PFSK-1 (cell line): ENCODE measurements around the gene RNF5.

Experiments used
- POLR2AphosphoS5 ChIP-seq: IDR thresholded peaks from 2 replicates; pipeline ENCODE4 v1.6.1; 2012; ENCODE audit warnings: low read depth, mild to moderate bottlenecking, control low read depth, low read length, moderate library complexity
- SIN3A ChIP-seq: IDR thresholded peaks from 2 replicates; pipeline ENCODE4 v1.6.1; 2012; ENCODE audit warnings: mild to moderate bottlenecking, low read length, moderate library complexity, borderline replicate concordance; ENCODE audit not compliant: insufficient read depth
- TAF1 ChIP-seq: IDR thresholded peaks from 2 replicates; pipeline ENCODE4 v1.6.1; 2012; ENCODE audit warnings: low read length, control low read depth, borderline replicate concordance; ENCODE audit not compliant: insufficient read depth
- TF ChIP-seq, protein P1 (sequence below), 2 experiments: IDR thresholded peaks; 2 replicates each; pipeline versions ENCODE4 v1.6.1 to v1.8.0; 2011 to 2012; ENCODE audit warnings: low read depth in 2 of 2, low read length in 2 of 2, control low read depth in 1 of 2, inconsistent platforms in 1 of 2, mild to moderate bottlenecking in 1 of 2, moderate library complexity in 1 of 2; ENCODE audit not compliant: insufficient read depth in 1 of 2

DNA sequence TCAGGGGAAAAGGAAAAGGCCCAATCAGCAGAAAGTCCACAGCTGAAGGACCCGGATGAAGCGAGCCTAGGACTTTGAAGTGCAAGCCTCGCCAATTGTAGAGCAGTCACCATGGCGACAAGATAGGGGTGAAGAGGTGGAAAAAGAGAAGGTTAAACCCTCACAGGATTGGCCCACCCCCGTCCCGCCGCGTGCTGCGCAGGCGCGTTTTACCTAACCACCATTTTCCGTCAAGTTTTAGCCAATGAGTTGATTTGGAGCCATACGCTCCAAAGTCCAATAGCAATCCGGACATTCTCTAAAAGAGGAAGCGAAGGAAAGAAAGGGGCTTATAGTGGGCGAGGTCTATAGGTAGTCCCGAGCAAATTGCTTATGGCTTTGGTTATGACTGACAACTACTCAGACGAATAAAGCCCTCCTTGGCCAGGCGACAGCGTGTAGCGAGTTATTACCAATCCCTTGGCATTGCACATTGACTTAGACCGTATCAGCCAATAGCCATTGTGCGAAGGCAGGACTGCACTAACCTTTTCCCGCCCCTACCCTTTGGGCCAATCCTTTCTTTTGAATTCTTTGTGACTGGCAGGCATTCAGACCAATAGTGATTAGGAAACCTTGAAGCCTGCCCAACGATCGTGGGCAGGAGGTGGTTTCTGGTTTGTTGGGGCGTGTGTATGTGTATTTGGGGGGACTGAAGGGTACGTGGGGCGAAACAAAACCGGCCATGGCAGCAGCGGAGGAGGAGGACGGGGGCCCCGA is at the start of gene RNF5:
- TF ChIP-seq TAF1 = peak; percentile 51; the same call in 1 of the 2 replicates
- TF ChIP-seq POLR2AphosphoS5 = no peak
- TF ChIP-seq SIN3A = no peak
- TF ChIP-seq, protein P1, sequence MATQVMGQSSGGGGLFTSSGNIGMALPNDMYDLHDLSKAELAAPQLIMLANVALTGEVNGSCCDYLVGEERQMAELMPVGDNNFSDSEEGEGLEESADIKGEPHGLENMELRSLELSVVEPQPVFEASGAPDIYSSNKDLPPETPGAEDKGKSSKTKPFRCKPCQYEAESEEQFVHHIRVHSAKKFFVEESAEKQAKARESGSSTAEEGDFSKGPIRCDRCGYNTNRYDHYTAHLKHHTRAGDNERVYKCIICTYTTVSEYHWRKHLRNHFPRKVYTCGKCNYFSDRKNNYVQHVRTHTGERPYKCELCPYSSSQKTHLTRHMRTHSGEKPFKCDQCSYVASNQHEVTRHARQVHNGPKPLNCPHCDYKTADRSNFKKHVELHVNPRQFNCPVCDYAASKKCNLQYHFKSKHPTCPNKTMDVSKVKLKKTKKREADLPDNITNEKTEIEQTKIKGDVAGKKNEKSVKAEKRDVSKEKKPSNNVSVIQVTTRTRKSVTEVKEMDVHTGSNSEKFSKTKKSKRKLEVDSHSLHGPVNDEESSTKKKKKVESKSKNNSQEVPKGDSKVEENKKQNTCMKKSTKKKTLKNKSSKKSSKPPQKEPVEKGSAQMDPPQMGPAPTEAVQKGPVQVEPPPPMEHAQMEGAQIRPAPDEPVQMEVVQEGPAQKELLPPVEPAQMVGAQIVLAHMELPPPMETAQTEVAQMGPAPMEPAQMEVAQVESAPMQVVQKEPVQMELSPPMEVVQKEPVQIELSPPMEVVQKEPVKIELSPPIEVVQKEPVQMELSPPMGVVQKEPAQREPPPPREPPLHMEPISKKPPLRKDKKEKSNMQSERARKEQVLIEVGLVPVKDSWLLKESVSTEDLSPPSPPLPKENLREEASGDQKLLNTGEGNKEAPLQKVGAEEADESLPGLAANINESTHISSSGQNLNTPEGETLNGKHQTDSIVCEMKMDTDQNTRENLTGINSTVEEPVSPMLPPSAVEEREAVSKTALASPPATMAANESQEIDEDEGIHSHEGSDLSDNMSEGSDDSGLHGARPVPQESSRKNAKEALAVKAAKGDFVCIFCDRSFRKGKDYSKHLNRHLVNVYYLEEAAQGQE (IDR thresholded peaks at IDR 0.05; ENCODE audit: insufficient read depth in 1 of 2, low read depth in 2 of 2, low read length in 2 of 2) = no peak
